Keratinocyte (primary cell): Measurements from ENCODE around the gene RYR1. TPM values are rescaled to one million over a fixed set of nuclear protein-coding genes. Genes with fewer than 3 reads are reported as not detected.

Source experiments
- DNase-seq: peaks from one replicate; pipeline ENCODE4 v3.0.0-alpha.2; 2011; ENCODE audit warnings: low read depth, missing footprints, low spot score
- FAIRE-seq: peaks from 2 replicates; lab custom pipeline; 2011; peaks lifted over from hg19 to GRCh38; lab: Jason Lieb, UNC
- H2AFZ ChIP-seq: 2 replicates; pipeline ENCODE4 v1.6.0; 2012; ENCODE audit warnings: low read length, control low read depth, inconsistent platforms; ENCODE audit not compliant: control insufficient read depth
- H3K27ac ChIP-seq: 2 replicates; pipeline ENCODE4 v1.5.1; 2011; ENCODE audit warnings: low read length; ENCODE audit not compliant: control insufficient read depth, insufficient read depth
- H3K27me3 ChIP-seq: 3 replicates; pipeline ENCODE4 v1.6.0; 2011; ENCODE audit warnings: low read length; ENCODE audit not compliant: control insufficient read depth, insufficient read depth; ENCODE audit errors: extremely low read depth
- H3K36me3 ChIP-seq, 2 experiments: 2 replicates in 1 of 2; 3 replicates in 1 of 2; pipeline ENCODE4 v1.5.1; 2011; ENCODE audit warnings: low read length in 2 of 2, mild to moderate bottlenecking in 1 of 2; ENCODE audit not compliant: control insufficient read depth in 2 of 2, insufficient read depth in 2 of 2; ENCODE audit errors: extremely low read depth in 1 of 2
- H3K4me1 ChIP-seq: 3 replicates; pipeline ENCODE4 v1.5.1; 2011; ENCODE audit warnings: low read length; ENCODE audit not compliant: control insufficient read depth, insufficient read depth; ENCODE audit errors: extremely low read depth
- H3K4me2 ChIP-seq: 3 replicates; pipeline ENCODE4 v1.6.0; 2011; ENCODE audit warnings: low read depth, low read length; ENCODE audit not compliant: control insufficient read depth, insufficient read depth; ENCODE audit errors: extremely low read depth
- H3K4me3 ChIP-seq, 3 experiments: fragments of 200-600 bp in 1 of 3; sonication (generic) in 1 of 3; 2 replicates in 2 of 3; 3 replicates in 1 of 3; pipeline ENCODE4 v1.5.1; 2011 to 2016; ENCODE audit warnings: low read length in 3 of 3, mild to moderate bottlenecking in 3 of 3, control low read depth in 2 of 3, inconsistent platforms in 1 of 3, low read depth in 1 of 3, mixed read lengths in 1 of 3, mixed run types in 1 of 3, moderate library complexity in 1 of 3; ENCODE audit not compliant: control insufficient read depth in 2 of 3, insufficient read depth in 2 of 3; ENCODE audit errors: extremely low read depth in 1 of 3
- H3K79me2 ChIP-seq: 2 replicates; pipeline ENCODE4 v1.6.0; 2012; ENCODE audit warnings: low read length; ENCODE audit not compliant: control insufficient read depth, insufficient read depth
- H3K9ac ChIP-seq: 3 replicates; pipeline ENCODE4 v1.6.0; 2011; ENCODE audit warnings: low read length; ENCODE audit not compliant: control insufficient read depth, insufficient read depth; ENCODE audit errors: extremely low read depth
- H3K9me1 ChIP-seq: 3 replicates; pipeline ENCODE4 v1.6.0; 2011; ENCODE audit warnings: low read length; ENCODE audit not compliant: control insufficient read depth, insufficient read depth; ENCODE audit errors: extremely low read depth
- H3K9me3 ChIP-seq: 2 replicates; pipeline ENCODE4 v1.5.1; 2012; ENCODE audit warnings: low read depth, low read length; ENCODE audit not compliant: control insufficient read depth
- H4K20me1 ChIP-seq: 3 replicates; pipeline ENCODE4 v1.6.0; 2011; ENCODE audit warnings: low read length; ENCODE audit not compliant: control insufficient read depth, insufficient read depth; ENCODE audit errors: extremely low read depth
- CTCF ChIP-seq, 3 experiments: IDR thresholded peaks in 1 of 3; conservative IDR thresholded peaks in 1 of 3; optimal IDR thresholded peaks in 1 of 3; 2 replicates in 2 of 3; 3 replicates in 1 of 3; pipeline versions ENCODE3 to v1.5.1; 2011; ENCODE audit warnings: low read length in 3 of 3, mild to moderate bottlenecking in 3 of 3, moderate library complexity in 2 of 3, control low read depth in 1 of 3, inconsistent platforms in 1 of 3; ENCODE audit not compliant: insufficient read depth in 2 of 3; ENCODE audit errors: extremely low read depth in 1 of 3
- EZH2 ChIP-seq: IDR thresholded peaks from one replicate; pipeline ENCODE4 v1.6.1; 2012; ENCODE audit warnings: inconsistent platforms, mild to moderate bottlenecking, low read length, moderate library complexity
- dilution Hi-C: fragments of 300-500 bp; cut with MboI; formaldehyde crosslinking; loops from one replicate; pipeline ENCODE4 v1.7.0; 2020; ENCODE audit warnings: low sequenced_read_pairs; ENCODE audit not compliant: extremely low pct_ligation_motif_present
- polyA plus RNA-seq, 5 experiments: library from polyadenylated mRNA; depleted of rRNA in 3 of 5; stranded (reverse) in 3 of 5; stranded (forward) in 1 of 5; unstranded in 1 of 5; fragments of >200 nt; gene quantifications; 1 replicate in 1 of 5; 2 replicates in 3 of 5; 3 replicates in 1 of 5; pipeline versions ENCODE4 v1.2.1 to v1.2.3, GENCODE V29; 2011 to 2012; ENCODE audit warnings: missing spikeins in 2 of 5, low read depth in 1 of 5, low replicate concordance in 1 of 5

RYR1 gene
- polyA plus RNA-seq, 1 donor (not counting 4 experiments of a cell fraction or from before 2014, with no cell fraction given): 0.41 TPM

GRCh38 chr19:38457690-38458405 lies 24.4 kb downstream of the RYR1 start:
- dilution Hi-C loops: no loop called here
- FAIRE-seq: no peak
- Histone ChIP-seq H3K27ac (no peak overlapping the region), H3K9me3 (no peaks in the 10 kb centered on the region), H2AFZ (no peak overlapping the region), H4K20me1 (no peaks in the 10 kb centered on the region), H3K27me3 (no peaks in the 10 kb centered on the region), H3K4me2 (no peak overlapping the region), H3K4me3 (no peak overlapping the region), H3K36me3 (no peaks in the 10 kb centered on the region), H3K9ac (no peak overlapping the region), H3K79me2 (no peaks in the 10 kb centered on the region), H3K4me1 (no peaks in the 10 kb centered on the region), H3K9me1 (no peaks in the 10 kb centered on the region)
- TF ChIP-seq EZH2 (no peak), CTCF (optimal IDR thresholded peaks at IDR 0.05 in 1 of 3, IDR thresholded peaks at IDR 0.05 in 1 of 3, conservative IDR thresholded peaks at IDR 0.05 in 1 of 3; ENCODE audit: extremely low read depth in 1 of 3, insufficient read depth in 2 of 3, low read length in 3 of 3) (no peak)
- no peak for DNase-seq

DNA sequence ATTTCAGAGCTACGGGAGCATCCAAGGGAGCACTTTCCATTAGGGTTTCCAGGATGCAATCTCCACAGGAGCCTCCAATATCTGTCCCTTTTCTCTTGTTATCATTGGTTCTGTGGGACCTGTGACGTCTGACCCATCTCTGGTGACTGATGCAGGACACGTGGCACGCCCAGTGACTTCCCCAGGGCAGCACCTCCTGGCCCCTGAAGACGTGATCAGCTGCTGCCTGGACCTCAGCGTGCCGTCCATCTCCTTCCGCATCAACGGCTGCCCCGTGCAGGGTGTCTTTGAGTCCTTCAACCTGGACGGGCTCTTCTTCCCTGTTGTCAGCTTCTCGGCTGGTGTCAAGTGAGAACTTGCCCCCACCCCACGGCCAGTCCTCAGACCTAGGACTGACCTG lies 25.5 kb downstream of the RYR1 start:
- no peak overlapping the region for H3K27ac ChIP-seq
- DNase-seq (no peak), FAIRE-seq (no peak)
- dilution Hi-C loops: no loop called here
- H4K20me1 ChIP-seq: no peaks in the 10 kb centered on the region
- H3K4me2 ChIP-seq: no peak overlapping the region
- TF ChIP-seq CTCF (optimal IDR thresholded peaks at IDR 0.05 in 1 of 3, IDR thresholded peaks at IDR 0.05 in 1 of 3, conservative IDR thresholded peaks at IDR 0.05 in 1 of 3; ENCODE audit: extremely low read depth in 1 of 3, insufficient read depth in 2 of 3, low read length in 3 of 3): no peak
- no peak overlapping the region for H3K9ac ChIP-seq
- H3K27me3 ChIP-seq: no peaks in the 10 kb centered on the region
- H3K9me1 ChIP-seq: no peaks in the 10 kb centered on the region
- H3K4me1 ChIP-seq: no peaks in the 10 kb centered on the region
- no peak overlapping the region for H2AFZ ChIP-seq
- no peak overlapping the region for H3K4me3 ChIP-seq
- H3K36me3 ChIP-seq: no peaks in the 10 kb centered on the region
- no peaks in the 10 kb centered on the region for H3K79me2 ChIP-seq
- H3K9me3 ChIP-seq: no peaks in the 10 kb centered on the region
